ENCODE data around the gene KLHDC7B.

KLHDC7B gene

GRCh38 chr22:50545522-50546325 is at the start of gene KLHDC7B:
Gene KLHDC7B (plus strand): TSS chr22:50545899. CDS start chr22:50546244, 345 bp downstream.
- peak within 1 kb of the TSS; percentile 32 to 71 for H3K9ac ChIP-seq (ENCODE audit: low read depth in 1 of 2, low read length in 2 of 2)
- H3K27me3 ChIP-seq (ENCODE audit: control insufficient read depth in 2 of 2, insufficient read depth in 2 of 2, low read length in 2 of 2) = peaks cover 10 to 13% of the 10 kb centered on the region in 2 donors
- H3K4me3 ChIP-seq (ENCODE audit: low read length in 2 of 2) = no peak within 1 kb of the TSS

GRCh38 chr22:50497093-50497492 is 48.6 kb upstream of the KLHDC7B start:
- Histone ChIP-seq H3K9me3 (ENCODE audit: control insufficient read depth in 2 of 2, low read length in 2 of 2) (no peaks in the 10 kb centered on the region), H3K4me3 (ENCODE audit: low read length in 2 of 2) (no peak overlapping the region), H3K27ac (ENCODE audit: low read depth in 2 of 2, low read length in 2 of 2) (no peak overlapping the region), H3K4me1 (ENCODE audit: control insufficient read depth in 2 of 2, insufficient read depth in 2 of 2, low read length in 2 of 2) (peaks cover 2 to 4% of the 10 kb centered on the region in 2 donors), H3K36me3 (ENCODE audit: control insufficient read depth in 2 of 2, insufficient read depth in 2 of 2, low read length in 2 of 2) (no peaks in the 10 kb centered on the region), H3K27me3 (ENCODE audit: control insufficient read depth in 2 of 2, insufficient read depth in 2 of 2, low read length in 2 of 2) (no peaks in the 10 kb centered on the region), H3K9ac (ENCODE audit: low read depth in 1 of 2, low read length in 2 of 2) (no peak overlapping the region)

More at GRCh38 chr22:50545522-50546325, at the start of gene KLHDC7B:
- Histone ChIP-seq H3K36me3 (ENCODE audit: control insufficient read depth in 2 of 2, insufficient read depth in 2 of 2, low read length in 2 of 2) (no peaks in the 10 kb centered on the region), H3K4me1 (ENCODE audit: control insufficient read depth in 2 of 2, insufficient read depth in 2 of 2, low read length in 2 of 2) (peaks cover 8 to 14% of the 10 kb centered on the region in 2 donors), H3K9me3 (ENCODE audit: control insufficient read depth in 2 of 2, low read length in 2 of 2) (no peaks in the 10 kb centered on the region), H3K27ac (ENCODE audit: low read depth in 2 of 2, low read length in 2 of 2) (peak within 1 kb of the TSS; percentile 45 to 65)

DNA sequence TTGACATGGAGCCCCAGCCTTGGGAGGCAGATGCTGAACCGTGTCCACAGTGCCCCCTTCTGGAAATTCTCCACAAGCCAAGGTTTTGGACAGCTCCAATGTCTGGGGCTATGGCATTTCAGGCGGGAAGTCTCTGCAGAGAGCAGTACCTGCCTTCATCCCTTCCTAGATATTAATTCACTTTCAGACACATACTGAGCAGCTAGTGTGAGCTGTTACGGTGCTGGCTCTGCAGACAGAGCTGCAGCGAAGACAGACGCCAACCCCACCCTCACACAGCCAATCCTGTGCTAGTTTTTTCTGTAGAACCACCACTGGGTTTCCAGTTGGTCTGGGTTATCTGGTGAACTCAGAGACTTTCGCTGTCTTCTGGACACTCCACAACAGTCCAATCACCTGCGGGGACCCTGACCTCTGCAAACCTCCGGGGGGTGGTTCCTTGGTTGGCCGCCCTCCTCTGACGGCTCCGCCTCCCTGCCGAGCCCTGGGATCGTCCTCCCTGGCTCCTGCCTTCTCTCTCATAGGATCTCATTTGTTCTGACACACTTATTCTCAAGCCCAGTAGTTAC is 47.3 kb upstream of the KLHDC7B start:
- Histone ChIP-seq H3K9ac (ENCODE audit: low read depth in 1 of 2, low read length in 2 of 2) (no peak overlapping the region), H3K27me3 (ENCODE audit: control insufficient read depth in 2 of 2, insufficient read depth in 2 of 2, low read length in 2 of 2) (no peaks in the 10 kb centered on the region), H3K27ac (ENCODE audit: low read depth in 2 of 2, low read length in 2 of 2) (no peak overlapping the region), H3K4me1 (ENCODE audit: control insufficient read depth in 2 of 2, insufficient read depth in 2 of 2, low read length in 2 of 2) (peaks cover 2 to 4% of the 10 kb centered on the region in 2 donors), H3K4me3 (ENCODE audit: low read length in 2 of 2) (peak overlapping the region; percentile 8 to 31), H3K36me3 (ENCODE audit: control insufficient read depth in 2 of 2, insufficient read depth in 2 of 2, low read length in 2 of 2) (peaks cover 3 to 6% of the 10 kb centered on the region in 2 donors), H3K9me3 (ENCODE audit: control insufficient read depth in 2 of 2, low read length in 2 of 2) (no peaks in the 10 kb centered on the region)

DNA sequence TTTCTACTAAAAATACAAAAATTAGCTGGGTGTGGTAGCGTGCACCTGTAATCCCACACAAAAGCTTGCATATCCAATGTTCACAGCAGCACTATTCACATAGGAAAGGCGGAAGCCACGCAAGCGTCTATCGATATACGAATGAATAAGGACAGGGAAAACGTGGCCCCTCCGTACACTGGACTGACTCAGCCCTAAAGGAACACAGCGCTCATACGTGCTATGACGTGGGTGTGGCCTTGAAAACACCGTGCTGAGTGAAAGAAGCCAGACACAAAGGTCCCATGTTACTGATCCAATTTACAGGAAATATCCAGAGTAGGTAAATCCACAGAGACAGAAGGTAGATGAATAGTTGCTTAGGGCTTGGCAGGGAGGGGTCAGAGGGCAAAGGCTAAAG is 45.2 kb upstream of the KLHDC7B start:
- H3K36me3 ChIP-seq (ENCODE audit: control insufficient read depth in 2 of 2, insufficient read depth in 2 of 2, low read length in 2 of 2) = peaks cover 8 to 11% of the 10 kb centered on the region in 2 donors
- no peak overlapping the region for H3K9ac ChIP-seq (ENCODE audit: low read depth in 1 of 2, low read length in 2 of 2)
- no peaks in the 10 kb centered on the region for H3K27me3 ChIP-seq (ENCODE audit: control insufficient read depth in 2 of 2, insufficient read depth in 2 of 2, low read length in 2 of 2)
- peaks cover 2 to 4% of the 10 kb centered on the region in 2 donors for H3K4me1 ChIP-seq (ENCODE audit: control insufficient read depth in 2 of 2, insufficient read depth in 2 of 2, low read length in 2 of 2)
- no peak overlapping the region for H3K4me3 ChIP-seq (ENCODE audit: low read length in 2 of 2)
- H3K27ac ChIP-seq (ENCODE audit: low read depth in 2 of 2, low read length in 2 of 2) = no peak overlapping the region
- H3K9me3 ChIP-seq (ENCODE audit: control insufficient read depth in 2 of 2, low read length in 2 of 2) = no peaks in the 10 kb centered on the region

DNA sequence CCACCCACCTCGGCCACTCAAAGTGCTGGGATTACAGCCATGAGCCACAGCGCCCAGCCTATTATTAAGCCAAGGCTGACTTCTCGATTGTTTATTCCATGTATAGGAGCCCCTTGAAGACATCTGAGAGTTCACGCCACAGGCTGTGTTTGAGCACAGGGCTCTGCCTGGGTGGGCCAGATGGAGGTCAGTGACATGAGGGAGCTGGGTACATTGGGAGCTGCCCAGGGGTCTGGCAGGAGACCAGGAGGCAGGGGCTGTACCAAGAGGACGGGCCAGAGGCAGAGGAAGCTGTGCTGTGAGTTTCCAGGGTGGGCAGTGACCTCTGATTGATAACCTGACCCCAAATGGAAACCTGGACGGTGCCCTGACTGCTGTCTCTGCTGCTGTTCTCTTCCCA is 43.6 kb upstream of the KLHDC7B start:
- no peak overlapping the region for H3K4me3 ChIP-seq (ENCODE audit: low read length in 2 of 2)
- H3K27me3 ChIP-seq (ENCODE audit: control insufficient read depth in 2 of 2, insufficient read depth in 2 of 2, low read length in 2 of 2) = no peaks in the 10 kb centered on the region
- H3K9me3 ChIP-seq (ENCODE audit: control insufficient read depth in 2 of 2, low read length in 2 of 2) = no peaks in the 10 kb centered on the region
- H3K36me3 ChIP-seq (ENCODE audit: control insufficient read depth in 2 of 2, insufficient read depth in 2 of 2, low read length in 2 of 2) = peaks cover 10 to 13% of the 10 kb centered on the region in 2 donors
- no peak overlapping the region for H3K27ac ChIP-seq (ENCODE audit: low read depth in 2 of 2, low read length in 2 of 2)
- H3K9ac ChIP-seq (ENCODE audit: low read depth in 1 of 2, low read length in 2 of 2) = no peak overlapping the region
- peaks cover 10 to 11% of the 10 kb centered on the region in 2 donors for H3K4me1 ChIP-seq (ENCODE audit: control insufficient read depth in 2 of 2, insufficient read depth in 2 of 2, low read length in 2 of 2)

GRCh38 chr22:50502628-50503474 is 42.8 kb upstream of the KLHDC7B start:
- H3K4me3 ChIP-seq (ENCODE audit: low read length in 2 of 2) = no peak overlapping the region
- peaks cover 8 to 11% of the 10 kb centered on the region in 2 donors for H3K4me1 ChIP-seq (ENCODE audit: control insufficient read depth in 2 of 2, insufficient read depth in 2 of 2, low read length in 2 of 2)
- no peaks in the 10 kb centered on the region for H3K9me3 ChIP-seq (ENCODE audit: control insufficient read depth in 2 of 2, low read length in 2 of 2)
- H3K9ac ChIP-seq (ENCODE audit: low read depth in 1 of 2, low read length in 2 of 2) = no peak overlapping the region
- no peaks in the 10 kb centered on the region for H3K27me3 ChIP-seq (ENCODE audit: control insufficient read depth in 2 of 2, insufficient read depth in 2 of 2, low read length in 2 of 2)
- no peak overlapping the region for H3K27ac ChIP-seq (ENCODE audit: low read depth in 2 of 2, low read length in 2 of 2)
- H3K36me3 ChIP-seq (ENCODE audit: control insufficient read depth in 2 of 2, insufficient read depth in 2 of 2, low read length in 2 of 2) = peaks cover 10 to 13% of the 10 kb centered on the region in 2 donors

GRCh38 chr22:50503475-50504145 is 42.1 kb upstream of the KLHDC7B start:
- H3K36me3 ChIP-seq (ENCODE audit: control insufficient read depth in 2 of 2, insufficient read depth in 2 of 2, low read length in 2 of 2) = peaks cover 10 to 13% of the 10 kb centered on the region in 2 donors
- no peaks in the 10 kb centered on the region for H3K9me3 ChIP-seq (ENCODE audit: control insufficient read depth in 2 of 2, low read length in 2 of 2)
- no peaks in the 10 kb centered on the region for H3K27me3 ChIP-seq (ENCODE audit: control insufficient read depth in 2 of 2, insufficient read depth in 2 of 2, low read length in 2 of 2)
- no peak overlapping the region for H3K9ac ChIP-seq (ENCODE audit: low read depth in 1 of 2, low read length in 2 of 2)
- H3K27ac ChIP-seq (ENCODE audit: low read depth in 2 of 2, low read length in 2 of 2) = no peak overlapping the region
- H3K4me1 ChIP-seq (ENCODE audit: control insufficient read depth in 2 of 2, insufficient read depth in 2 of 2, low read length in 2 of 2) = peaks cover 9 to 11% of the 10 kb centered on the region in 2 donors
- no peak overlapping the region for H3K4me3 ChIP-seq (ENCODE audit: low read length in 2 of 2)

GRCh38 chr22:50504369-50505211 is 41.1 kb upstream of the KLHDC7B start:
- Histone ChIP-seq H3K4me3 (ENCODE audit: low read length in 2 of 2) (no peak overlapping the region), H3K4me1 (ENCODE audit: control insufficient read depth in 2 of 2, insufficient read depth in 2 of 2, low read length in 2 of 2) (peaks cover 14 to 20% of the 10 kb centered on the region in 2 donors), H3K27me3 (ENCODE audit: control insufficient read depth in 2 of 2, insufficient read depth in 2 of 2, low read length in 2 of 2) (no peaks in the 10 kb centered on the region), H3K9me3 (ENCODE audit: control insufficient read depth in 2 of 2, low read length in 2 of 2) (no peaks in the 10 kb centered on the region), H3K9ac (ENCODE audit: low read depth in 1 of 2, low read length in 2 of 2) (no peak overlapping the region), H3K36me3 (ENCODE audit: control insufficient read depth in 2 of 2, insufficient read depth in 2 of 2, low read length in 2 of 2) (peaks cover 10 to 13% of the 10 kb centered on the region in 2 donors), H3K27ac (ENCODE audit: low read depth in 2 of 2, low read length in 2 of 2) (no peak overlapping the region)

DNA sequence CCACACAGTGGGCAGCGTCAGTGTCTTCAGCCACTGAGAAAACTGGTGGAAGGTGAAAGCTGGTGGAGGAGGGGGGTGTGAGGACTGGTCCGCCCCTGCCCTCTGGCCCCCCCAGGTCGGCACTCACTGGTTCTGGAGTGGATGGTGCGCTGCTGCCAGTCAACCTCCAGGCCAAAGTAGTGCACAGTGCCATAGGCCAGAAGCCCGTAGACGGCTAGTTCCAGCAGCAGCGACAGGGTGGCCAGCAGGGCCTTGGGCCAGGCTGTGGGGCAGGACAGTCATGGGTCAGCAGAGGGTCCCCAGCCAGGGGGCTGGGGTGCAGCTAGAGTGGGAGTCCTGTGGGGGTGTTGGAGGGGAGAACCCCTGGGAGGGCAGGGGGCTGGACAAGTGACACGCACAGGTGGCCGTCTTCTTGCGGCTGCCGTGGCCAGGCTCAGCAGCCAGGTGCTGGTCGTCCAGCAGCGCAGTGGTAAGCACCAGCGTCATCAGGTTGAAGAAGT is 40.4 kb upstream of the KLHDC7B start:
- Histone ChIP-seq H3K27me3 (ENCODE audit: control insufficient read depth in 2 of 2, insufficient read depth in 2 of 2, low read length in 2 of 2) (no peaks in the 10 kb centered on the region), H3K36me3 (ENCODE audit: control insufficient read depth in 2 of 2, insufficient read depth in 2 of 2, low read length in 2 of 2) (peaks cover 10 to 13% of the 10 kb centered on the region in 2 donors), H3K9ac (ENCODE audit: low read depth in 1 of 2, low read length in 2 of 2) (no peak overlapping the region), H3K4me1 (ENCODE audit: control insufficient read depth in 2 of 2, insufficient read depth in 2 of 2, low read length in 2 of 2) (peaks cover 14 to 20% of the 10 kb centered on the region in 2 donors), H3K27ac (ENCODE audit: low read depth in 2 of 2, low read length in 2 of 2) (no peak overlapping the region), H3K4me3 (ENCODE audit: low read length in 2 of 2) (no peak overlapping the region), H3K9me3 (ENCODE audit: control insufficient read depth in 2 of 2, low read length in 2 of 2) (no peaks in the 10 kb centered on the region)
